ENCODE results near the gene CCDC201.

Gene CCDC201

DNA sequence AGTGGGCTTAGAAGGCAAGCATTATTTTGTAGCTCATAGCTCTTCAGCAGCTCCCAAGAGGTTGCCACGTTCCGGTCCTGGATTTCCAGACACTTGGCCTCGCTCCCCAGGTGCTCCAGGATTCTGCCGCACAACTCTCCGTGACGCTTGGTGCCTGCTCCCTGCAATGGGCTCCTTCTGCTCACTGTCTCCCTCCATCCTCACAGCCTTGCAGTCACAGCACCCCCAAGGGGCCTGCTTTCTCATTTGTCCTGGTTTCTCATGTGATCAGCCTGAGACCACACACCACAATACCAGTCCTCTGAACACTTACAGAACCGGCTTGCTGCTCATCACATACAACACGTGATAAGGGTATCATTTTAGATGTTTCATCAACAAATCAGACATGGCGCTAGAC is 38.4 kb upstream of the CCDC201 start:
- H3F3A ChIP-seq (ENCODE audit: insufficient read depth, low read length): no peaks in the 10 kb centered on the region

DNA sequence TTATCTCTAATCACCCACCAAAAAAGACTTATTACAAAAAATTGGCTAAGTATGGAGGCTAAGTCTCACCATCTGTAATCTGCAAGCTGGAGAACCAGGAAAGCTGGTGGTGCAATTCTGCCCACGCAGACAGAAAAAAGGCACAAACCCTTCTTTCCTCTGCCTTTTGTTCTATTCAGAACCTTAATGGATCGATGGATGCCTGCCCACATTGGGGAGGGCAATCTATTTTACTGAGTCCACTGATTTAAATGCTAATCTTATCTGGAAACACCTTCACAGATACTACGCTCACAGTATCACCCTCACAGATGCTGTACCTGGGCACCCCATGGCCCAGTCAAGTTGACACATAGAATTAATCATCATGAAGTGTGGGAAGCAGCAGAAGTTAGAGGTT is 38.0 kb upstream of the CCDC201 start:
- Histone ChIP-seq H3K9ac (ENCODE audit: low read length) (no peak overlapping the region), H3F3A (ENCODE audit: insufficient read depth, low read length) (no peaks in the 10 kb centered on the region), H3K27ac (ENCODE audit: low read length) (no peak overlapping the region), H3K4me3 (ENCODE audit: low read length) (no peak overlapping the region), H3K4me2 (ENCODE audit: low read depth, low read length) (no peak overlapping the region), H3K9me2 (replicated peaks; ENCODE audit: insufficient read depth, low read length) (no peaks in the 10 kb centered on the region), H4K20me1 (ENCODE audit: insufficient read depth, low read length) (no peaks in the 10 kb centered on the region), H3K9me3 (replicated peaks; ENCODE audit: insufficient read depth, low read length) (no peaks in the 10 kb centered on the region), H3K79me2 (ENCODE audit: low read length) (no peaks in the 10 kb centered on the region), H3K4me1 (ENCODE audit: low read length) (no peaks in the 10 kb centered on the region), H3K36me3 (replicated peaks; ENCODE audit: insufficient read depth, low read length) (no peaks in the 10 kb centered on the region), H2AFZ (ENCODE audit: low read length) (no peak overlapping the region), H3K27me3 (replicated peaks; ENCODE audit: insufficient read depth, low read length) (no peaks in the 10 kb centered on the region)
- TF ChIP-seq EZH2phosphoT487 (IDR thresholded peaks at IDR 0.05; ENCODE audit: low read length) (no peak), EZH2 (optimal IDR thresholded peaks at IDR 0.05; ENCODE audit: low read depth, low read length) (no peak)
- TF ChIP-seq, protein P1, sequence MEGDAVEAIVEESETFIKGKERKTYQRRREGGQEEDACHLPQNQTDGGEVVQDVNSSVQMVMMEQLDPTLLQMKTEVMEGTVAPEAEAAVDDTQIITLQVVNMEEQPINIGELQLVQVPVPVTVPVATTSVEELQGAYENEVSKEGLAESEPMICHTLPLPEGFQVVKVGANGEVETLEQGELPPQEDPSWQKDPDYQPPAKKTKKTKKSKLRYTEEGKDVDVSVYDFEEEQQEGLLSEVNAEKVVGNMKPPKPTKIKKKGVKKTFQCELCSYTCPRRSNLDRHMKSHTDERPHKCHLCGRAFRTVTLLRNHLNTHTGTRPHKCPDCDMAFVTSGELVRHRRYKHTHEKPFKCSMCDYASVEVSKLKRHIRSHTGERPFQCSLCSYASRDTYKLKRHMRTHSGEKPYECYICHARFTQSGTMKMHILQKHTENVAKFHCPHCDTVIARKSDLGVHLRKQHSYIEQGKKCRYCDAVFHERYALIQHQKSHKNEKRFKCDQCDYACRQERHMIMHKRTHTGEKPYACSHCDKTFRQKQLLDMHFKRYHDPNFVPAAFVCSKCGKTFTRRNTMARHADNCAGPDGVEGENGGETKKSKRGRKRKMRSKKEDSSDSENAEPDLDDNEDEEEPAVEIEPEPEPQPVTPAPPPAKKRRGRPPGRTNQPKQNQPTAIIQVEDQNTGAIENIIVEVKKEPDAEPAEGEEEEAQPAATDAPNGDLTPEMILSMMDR (IDR thresholded peaks at IDR 0.05; ENCODE audit: low read length): no peak
- no peak for DNase-seq

More for the DNA sequence above, 38.4 kb upstream of the CCDC201 start:
- no peak overlapping the region for H3K9ac ChIP-seq (ENCODE audit: low read length)
- no peaks in the 10 kb centered on the region for H3K36me3 ChIP-seq (replicated peaks; ENCODE audit: insufficient read depth, low read length)
- no peaks in the 10 kb centered on the region for H3K9me2 ChIP-seq (replicated peaks; ENCODE audit: insufficient read depth, low read length)
- H3K27me3 ChIP-seq (replicated peaks; ENCODE audit: insufficient read depth, low read length): no peaks in the 10 kb centered on the region
- no peaks in the 10 kb centered on the region for H3K4me1 ChIP-seq (ENCODE audit: low read length)
- H2AFZ ChIP-seq (ENCODE audit: low read length): no peak overlapping the region
- H3K27ac ChIP-seq (ENCODE audit: low read length): no peak overlapping the region
- no peak overlapping the region for H3K4me2 ChIP-seq (ENCODE audit: low read depth, low read length)
- H3K4me3 ChIP-seq (ENCODE audit: low read length): no peak overlapping the region
- no peaks in the 10 kb centered on the region for H4K20me1 ChIP-seq (ENCODE audit: insufficient read depth, low read length)
- TF ChIP-seq EZH2 (optimal IDR thresholded peaks at IDR 0.05; ENCODE audit: low read depth, low read length) (no peak), EZH2phosphoT487 (IDR thresholded peaks at IDR 0.05; ENCODE audit: low read length) (no peak)
- TF ChIP-seq, protein P1 (IDR thresholded peaks at IDR 0.05; ENCODE audit: low read length): no peak
- no peaks in the 10 kb centered on the region for H3K9me3 ChIP-seq (replicated peaks; ENCODE audit: insufficient read depth, low read length)
- no peak for DNase-seq
- no peaks in the 10 kb centered on the region for H3K79me2 ChIP-seq (ENCODE audit: low read length)

- no peaks in the 10 kb centered on the region for H3K9me3 ChIP-seq (replicated peaks; ENCODE audit: insufficient read depth, low read length)
- TF ChIP-seq EZH2phosphoT487 (IDR thresholded peaks at IDR 0.05; ENCODE audit: low read length) (no peak), EZH2 (optimal IDR thresholded peaks at IDR 0.05; ENCODE audit: low read depth, low read length) (no peak)
- TF ChIP-seq, protein P1 (IDR thresholded peaks at IDR 0.05; ENCODE audit: low read length): no peak
- no peak overlapping the region for H3K4me3 ChIP-seq (ENCODE audit: low read length)
- H3F3A ChIP-seq (ENCODE audit: insufficient read depth, low read length): no peaks in the 10 kb centered on the region
- H3K27ac ChIP-seq (ENCODE audit: low read length): no peak overlapping the region
- H3K4me2 ChIP-seq (ENCODE audit: low read depth, low read length): no peak overlapping the region
- H3K9me2 ChIP-seq (replicated peaks; ENCODE audit: insufficient read depth, low read length): no peaks in the 10 kb centered on the region
- H3K27me3 ChIP-seq (replicated peaks; ENCODE audit: insufficient read depth, low read length): no peaks in the 10 kb centered on the region
- H3K4me1 ChIP-seq (ENCODE audit: low read length): no peaks in the 10 kb centered on the region
- no peak overlapping the region for H2AFZ ChIP-seq (ENCODE audit: low read length)
- no peaks in the 10 kb centered on the region for H4K20me1 ChIP-seq (ENCODE audit: insufficient read depth, low read length)
- H3K9ac ChIP-seq (ENCODE audit: low read length): no peak overlapping the region
- no peak for DNase-seq
- H3K79me2 ChIP-seq (ENCODE audit: low read length): no peaks in the 10 kb centered on the region
- no peaks in the 10 kb centered on the region for H3K36me3 ChIP-seq (replicated peaks; ENCODE audit: insufficient read depth, low read length)
Observed at GRCh38 chr7:45909561-45909960, 36.7 kb upstream of the CCDC201 start.
